GM23338 (cell line): ENCODE results near the gene TKFC.

Experiments
- CTCF ChIP-seq, 2 experiments: fragments of 200-600 bp in 1 of 2; sonication (generic) in 1 of 2; conservative IDR thresholded peaks; 2 replicates each; pipeline versions ENCODE4 v1.5.1 to v1.6.1; 2016 to 2017; ENCODE audit warnings: antibody characterized with exemption in 2 of 2, low read depth in 2 of 2, mild to moderate bottlenecking in 2 of 2, moderate library complexity in 1 of 2
- REST ChIP-seq: IDR thresholded peaks from one replicate; pipeline ENCODE4 v1.6.1; 2018; ENCODE audit warnings: antibody characterized with exemption; ENCODE audit not compliant: unreplicated experiment

- TF ChIP-seq REST (no peak), CTCF (conservative IDR thresholded peaks at IDR 0.05; ENCODE audit: low read depth in 2 of 2) (no peak)
These were observed 8.0 kb downstream of the TKFC start for GRCh38 chr11:61340979-61341378.
